ENCODE results near the gene TSPOAP1.
"Not testable (repeated sequence)": the region's sequence is repeated elsewhere in the genome, so short reads cannot be mapped to it uniquely, and the experiment has no call there.

Gene TSPOAP1

DNA sequence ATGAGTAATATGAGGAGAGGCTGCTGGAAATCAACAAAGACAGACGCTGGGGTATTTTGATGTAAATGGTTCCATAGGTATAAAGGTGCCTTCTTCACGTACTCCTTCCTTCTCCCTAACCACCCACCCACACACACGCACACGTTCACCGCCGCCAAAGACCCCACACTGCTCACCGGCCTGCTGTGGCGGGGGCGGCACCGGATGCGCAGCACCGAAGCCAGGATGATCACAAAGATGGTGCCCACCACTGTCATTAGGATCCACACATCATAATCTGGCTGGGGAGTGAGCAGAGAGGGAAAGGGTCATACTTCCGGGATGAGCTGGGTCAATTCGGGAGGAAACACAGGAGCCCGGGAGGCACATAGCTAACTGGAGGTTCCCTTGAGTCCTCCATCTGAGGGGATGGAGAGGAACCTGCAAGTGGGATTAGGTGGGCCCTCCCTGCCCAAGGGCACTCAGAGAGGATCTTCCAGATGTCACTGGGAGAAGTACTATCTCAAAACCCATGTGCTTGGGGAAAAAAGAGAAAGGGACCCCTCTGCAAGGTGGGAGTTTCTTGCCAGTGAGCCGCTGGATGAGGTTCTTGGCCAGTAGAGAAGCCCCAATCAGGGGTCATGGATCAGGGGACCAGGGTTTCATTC is 33.9 kb upstream of the TSPOAP1 start:
- DNase-seq (ENCODE audit: low read depth in 2 of 3, low spot score in 1 of 3): no peak

DNA sequence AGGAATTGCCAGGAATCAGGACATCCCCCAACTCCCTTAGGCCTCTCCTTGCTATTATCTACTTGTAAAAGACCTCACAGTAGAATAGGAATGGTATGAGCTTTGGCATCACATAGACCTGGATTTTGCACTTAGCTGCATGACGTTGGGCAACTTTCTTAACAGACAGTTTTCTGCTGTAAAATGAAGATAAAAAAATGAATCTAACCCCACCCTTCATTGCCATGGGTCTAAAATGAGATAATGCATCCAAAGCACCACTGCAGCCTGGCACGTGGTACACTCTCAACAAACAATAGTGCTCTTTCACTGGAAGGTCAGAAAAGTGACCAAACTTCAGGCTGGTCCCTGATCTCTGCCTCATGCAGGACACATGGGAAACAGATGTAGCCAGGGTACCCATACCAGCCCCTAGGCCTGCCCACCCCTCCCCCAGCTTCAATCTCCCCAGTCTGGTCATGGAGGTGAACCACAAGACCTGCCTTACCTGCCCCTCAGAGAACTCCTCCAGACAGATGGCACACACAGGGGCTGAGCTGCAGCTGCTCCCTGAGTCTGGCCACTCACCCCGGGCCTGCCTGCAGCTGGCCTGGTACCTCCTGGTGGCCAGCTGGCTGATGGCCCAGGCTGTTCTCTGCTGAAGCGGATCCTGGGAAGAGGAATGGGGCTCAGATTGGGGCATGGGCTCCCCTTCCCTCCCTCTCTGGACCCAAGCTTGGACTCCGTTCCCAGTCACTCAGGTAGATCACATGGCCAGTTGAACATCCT is 31.9 kb upstream of the TSPOAP1 start:
- DNase-seq (ENCODE audit: low read depth in 2 of 3, low spot score in 1 of 3): no peak

DNA sequence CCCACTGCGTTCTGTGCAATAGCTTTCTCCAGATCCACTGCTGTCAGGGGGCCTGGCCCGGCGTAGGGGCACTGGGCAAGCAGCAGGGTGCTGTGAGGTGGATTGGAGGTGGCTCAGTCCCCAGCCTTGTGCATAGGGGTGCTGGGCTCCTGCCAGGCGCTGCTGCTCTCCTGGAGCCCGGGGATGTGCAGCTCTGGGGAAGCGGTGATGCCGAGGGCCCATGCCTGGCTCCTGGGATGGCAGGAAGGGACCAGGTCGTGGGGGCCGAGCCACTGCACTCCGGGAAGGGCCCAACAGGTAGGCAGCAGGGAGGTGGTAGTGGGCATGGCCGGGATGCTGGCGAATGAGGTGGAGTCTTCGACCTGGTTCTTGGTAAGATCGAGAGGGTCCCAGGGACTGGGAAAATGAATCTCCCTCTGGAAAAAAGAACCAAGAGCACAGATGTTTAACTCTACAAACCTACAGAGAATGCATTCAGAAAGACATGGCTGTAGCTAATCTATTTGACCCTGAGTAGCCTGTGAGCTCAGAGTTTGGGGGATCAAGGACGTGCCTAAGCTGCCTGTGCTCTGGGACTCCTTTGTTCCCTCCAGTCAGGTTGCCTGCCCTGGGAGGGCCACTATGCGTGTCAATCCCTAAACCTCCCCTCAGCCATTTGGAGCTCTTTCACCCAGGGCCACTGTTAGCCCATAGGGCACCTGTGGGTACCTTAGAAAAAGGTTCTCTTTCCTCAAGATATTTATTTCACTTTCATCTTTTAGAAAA is 30.0 kb upstream of the TSPOAP1 start:
- DNase-seq (ENCODE audit: low read depth in 2 of 3, low spot score in 1 of 3): no peak

DNA sequence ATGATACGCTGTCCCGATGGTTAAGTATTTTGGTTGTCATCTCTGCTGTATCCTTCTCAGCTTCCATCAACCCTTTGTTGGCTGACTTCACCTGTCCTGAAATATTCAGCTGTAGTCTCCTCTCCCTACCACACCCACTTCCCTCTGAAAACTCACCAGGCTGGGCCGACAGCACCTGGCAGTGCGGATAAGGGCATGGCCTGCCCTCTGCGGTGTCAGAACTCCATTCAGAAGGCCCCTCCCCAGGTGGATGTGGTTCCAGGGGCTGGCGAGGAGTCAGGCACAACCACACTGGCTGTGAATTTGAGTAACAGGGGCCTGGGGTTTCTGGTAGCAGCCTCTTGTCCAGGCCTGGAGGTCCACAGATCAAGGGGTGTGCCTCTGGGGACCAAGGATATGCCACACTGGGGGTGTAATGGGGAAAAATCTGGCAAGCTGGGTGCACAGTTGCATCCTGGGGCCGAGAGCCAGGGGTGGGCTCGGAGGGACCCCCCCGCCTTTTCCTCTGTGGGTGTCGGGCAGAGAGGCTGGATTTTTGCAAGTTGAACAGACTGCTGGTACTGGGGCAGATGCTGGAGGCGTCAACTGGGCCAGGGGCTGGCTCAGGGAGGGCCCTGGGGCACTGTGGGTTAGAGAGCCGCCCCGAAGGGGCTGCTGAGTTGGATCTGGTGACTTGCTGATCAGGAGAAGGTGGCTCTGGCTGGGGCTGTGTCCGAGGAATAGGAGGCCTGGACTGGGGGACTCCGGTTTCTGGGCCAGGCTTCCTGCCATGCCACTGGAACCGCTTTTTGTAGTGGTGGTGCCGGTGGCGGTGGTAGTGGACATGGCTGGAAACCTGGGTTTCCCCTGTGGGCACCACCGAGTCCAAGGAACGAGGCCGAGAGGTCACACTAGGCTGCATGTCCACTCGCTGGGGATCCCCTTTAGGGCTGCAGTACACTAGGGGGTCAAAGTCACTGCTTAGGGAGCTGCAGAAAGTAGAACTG is 29.0 kb upstream of the TSPOAP1 start:
- DNase-seq (ENCODE audit: low read depth in 2 of 3, low spot score in 1 of 3): no peak

DNA sequence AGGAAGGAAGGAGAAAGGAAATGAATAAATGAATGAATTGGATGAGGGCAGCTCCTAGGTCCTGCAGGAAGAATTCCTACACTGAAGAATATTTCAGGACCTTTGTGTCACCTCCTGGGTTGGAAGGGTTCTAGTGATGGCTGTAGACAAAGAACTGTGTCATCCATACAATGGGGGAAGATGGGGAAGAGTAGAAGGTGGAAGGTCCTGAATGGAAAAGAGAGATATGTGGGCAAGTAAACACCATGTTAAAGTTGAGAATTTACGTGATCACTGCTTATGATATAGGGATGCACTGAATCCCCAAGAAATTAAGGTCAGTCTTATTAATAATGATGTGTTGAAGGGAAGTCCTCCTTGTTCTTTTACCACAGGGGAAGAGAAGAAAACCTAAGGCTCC is 27.6 kb upstream of the TSPOAP1 start:
- DNase-seq (ENCODE audit: low read depth in 2 of 3, low spot score in 1 of 3): no peak

DNA sequence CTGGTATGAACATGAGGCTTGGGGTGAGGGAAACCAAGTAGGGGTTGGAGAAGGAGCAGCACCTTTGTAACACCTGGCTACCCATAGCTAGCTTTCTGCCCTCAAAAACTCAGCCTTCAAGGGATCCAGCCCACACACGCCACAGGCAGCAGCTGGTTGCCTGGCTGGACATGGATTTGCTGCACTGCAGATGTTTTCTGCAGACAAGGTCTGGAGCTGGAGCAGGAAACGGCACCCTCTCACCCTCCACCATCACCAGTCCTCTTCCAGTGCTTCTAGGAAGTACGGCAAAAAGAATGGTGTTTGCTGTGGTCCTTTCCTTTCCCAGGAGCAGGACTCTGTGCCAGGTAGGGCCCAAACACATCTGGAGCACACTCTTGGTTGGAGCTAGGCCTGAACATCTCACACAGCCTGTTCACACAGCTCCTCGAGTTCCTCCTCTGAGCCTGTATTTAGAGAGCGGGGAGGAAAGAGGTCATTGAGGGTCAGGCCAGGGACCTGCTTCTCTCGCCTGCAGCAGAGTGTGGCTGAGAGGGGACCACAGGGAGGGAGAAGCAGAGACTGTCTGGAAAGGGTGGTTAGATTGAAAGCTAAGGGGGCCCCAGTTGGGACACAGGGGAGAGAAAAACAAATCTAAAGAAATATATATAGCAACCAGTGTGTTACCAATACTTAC is 26.1 kb upstream of the TSPOAP1 start:
- DNase-seq (ENCODE audit: low read depth in 2 of 3, low spot score in 1 of 3): no peak

DNA sequence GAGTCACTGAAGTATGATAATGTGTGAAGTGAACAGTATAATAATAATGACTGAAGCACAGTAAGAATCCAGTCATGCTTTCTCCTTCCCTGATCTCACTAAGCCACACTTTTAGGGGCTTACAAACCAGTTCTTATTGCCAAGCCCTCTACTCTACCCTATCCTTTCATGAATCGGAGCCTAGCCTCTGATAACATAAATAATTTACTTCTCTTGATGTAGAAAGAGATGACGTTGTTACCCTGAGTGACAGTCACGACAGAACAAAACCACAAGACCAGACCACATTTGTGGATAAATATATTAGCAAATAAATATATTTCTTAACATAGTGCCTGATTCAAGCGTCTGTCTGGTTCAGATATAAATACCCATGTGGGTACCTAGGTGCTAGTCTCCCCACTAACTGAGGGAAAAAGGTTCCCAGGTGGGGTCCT is 24.8 kb upstream of the TSPOAP1 start:
- no peak for DNase-seq (ENCODE audit: low read depth in 2 of 3, low spot score in 1 of 3)

DNA sequence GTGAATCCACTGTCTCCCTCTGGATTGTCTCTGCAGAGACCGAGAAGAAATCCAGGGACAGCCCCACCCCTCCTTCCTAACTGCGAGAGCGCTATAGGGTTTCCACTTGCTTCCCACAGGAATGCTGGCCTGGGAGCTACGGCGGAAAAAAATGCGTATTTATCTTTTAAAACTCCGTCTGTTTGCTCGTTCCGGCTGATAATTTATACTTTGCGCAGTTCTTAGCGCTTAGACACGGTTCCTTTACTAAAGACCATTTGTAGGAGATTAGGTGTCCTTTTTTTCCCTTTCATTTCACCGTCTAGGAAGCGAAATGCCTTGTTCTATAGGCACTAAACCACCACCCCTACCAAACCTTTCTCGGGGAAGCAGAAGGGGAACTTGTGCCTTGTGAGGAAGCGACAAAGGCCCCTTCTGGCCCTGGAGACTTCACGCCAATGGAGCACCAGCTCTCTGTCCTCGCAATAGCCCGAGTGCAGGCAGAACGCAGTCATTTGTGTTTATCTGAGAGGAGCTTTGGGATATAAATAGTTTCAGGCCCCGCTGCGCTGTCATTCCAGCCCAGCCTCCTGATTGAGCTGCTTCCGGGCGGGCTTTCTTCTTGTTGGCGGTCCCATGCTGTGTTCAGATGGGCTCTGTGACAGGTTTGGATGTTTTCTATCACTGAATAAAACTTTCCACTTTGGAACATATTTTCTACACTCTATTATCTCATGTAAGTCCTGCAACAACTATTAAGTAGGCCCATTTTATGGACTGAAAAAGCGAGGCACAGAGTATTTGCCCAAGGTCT is 24.2 kb upstream of the TSPOAP1 start:
- DNase-seq (ENCODE audit: low read depth in 2 of 3, low spot score in 1 of 3): no peak

DNA sequence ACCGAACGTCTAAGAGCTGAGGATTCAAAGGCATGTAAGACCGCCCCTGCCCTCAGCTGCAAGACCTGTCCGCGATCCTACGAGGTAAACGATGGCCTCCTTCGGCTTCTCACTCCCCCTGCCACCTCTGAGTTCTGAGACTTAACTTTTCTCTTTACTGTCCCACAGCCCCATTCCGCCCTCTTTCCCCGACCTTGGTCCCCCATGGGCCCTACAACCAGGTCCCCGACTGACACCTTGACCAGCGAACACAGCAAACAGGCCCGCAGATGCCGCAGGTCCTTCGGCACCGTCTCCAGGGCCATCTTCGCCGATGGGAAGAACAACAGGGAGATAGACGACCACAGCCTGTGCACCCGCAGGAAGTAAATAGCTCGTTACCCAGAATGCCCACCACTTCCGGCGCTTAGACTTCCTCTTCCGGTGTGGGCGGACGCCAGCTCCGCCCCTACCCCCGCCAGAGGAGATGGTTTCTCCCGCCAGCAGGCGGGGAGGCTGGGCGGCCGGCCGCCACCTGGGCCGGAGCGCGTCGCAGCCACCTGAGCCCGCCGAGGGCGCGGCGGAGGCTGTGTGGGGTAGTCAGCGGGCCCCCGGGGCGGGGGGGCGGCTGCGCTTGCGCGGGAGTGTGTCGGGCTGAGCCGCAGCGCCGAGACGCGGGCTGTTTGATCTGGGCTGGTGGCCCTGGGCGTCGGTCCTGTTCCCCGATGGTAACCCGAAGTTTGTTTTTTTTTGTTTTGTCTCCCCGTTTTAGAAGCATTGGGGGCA is 23.4 kb upstream of the TSPOAP1 start, which contains the start of gene SUPT4H1:
Gene SUPT4H1, minus strand, starts transcription at position 371 of the 765 bp plus-strand sequence. Its CDS starts 66 bp downstream, at position 305.
- DNase-seq (ENCODE audit: low read depth in 2 of 3, low spot score in 1 of 3): peak; percentile 84 to 88 (median 86)

DNA sequence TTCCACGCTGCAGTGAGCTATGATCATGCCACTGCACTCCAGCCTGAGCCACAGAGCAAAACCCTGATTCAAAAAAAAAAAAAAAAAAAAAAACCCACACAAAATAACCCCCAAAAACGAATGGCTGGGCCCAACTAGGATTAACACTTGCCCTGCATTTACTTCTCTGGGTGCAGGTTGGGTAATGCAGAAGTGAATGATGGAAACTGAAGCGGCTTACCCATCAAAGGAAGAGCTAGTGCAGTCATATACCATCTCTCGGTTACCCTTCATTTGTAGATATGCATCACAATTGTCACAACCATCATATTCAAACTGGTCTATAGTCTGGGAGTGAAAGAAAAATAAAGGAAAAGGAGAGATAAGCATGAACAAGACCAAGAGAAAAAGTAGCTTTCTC is 22.6 kb upstream of the TSPOAP1 start:
- no peak for DNase-seq (ENCODE audit: low read depth in 2 of 3, low spot score in 1 of 3)

DNA sequence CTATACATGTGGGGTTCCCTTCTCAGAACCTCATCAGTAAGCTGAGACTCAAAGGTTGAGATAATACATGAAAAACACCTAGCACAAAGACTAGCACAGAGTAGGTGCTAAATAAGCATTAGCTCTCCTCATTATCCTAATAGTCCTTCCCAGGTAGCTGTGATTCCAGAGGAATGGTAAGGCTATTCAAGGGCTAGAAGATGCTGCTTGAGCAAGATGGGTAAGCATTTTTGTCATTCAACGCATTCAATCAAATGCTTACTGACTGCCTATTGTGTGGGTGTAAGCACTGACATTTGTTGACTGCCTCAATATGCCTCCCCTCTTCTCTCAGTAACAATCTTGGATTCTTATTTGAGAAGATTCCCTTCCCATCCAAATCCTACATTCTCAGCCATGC is 19.4 kb upstream of the TSPOAP1 start:
- no peak for DNase-seq (ENCODE audit: low read depth in 2 of 3, low spot score in 1 of 3)

DNA sequence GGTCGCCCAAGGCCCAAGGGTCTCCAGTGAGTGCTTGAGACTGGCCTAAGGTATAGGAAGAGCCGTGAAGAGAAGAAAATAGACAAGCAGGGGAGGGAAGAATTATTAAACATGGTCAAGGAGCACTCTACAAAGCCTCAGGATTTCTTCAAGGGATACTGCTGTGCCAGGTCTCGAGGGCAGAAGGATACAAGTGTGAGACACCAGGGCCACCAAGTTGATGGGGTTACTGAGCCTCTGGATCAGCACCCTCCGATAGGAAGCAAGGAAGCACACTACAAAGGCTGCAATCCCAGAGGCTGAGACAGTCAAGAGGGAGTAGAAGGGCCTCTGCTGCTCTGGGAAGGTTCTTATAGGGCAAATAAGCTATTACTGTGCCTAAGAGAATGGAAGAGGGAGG is 16.9 kb upstream of the TSPOAP1 start:
- DNase-seq (ENCODE audit: low read depth in 2 of 3, low spot score in 1 of 3): no peak

DNA sequence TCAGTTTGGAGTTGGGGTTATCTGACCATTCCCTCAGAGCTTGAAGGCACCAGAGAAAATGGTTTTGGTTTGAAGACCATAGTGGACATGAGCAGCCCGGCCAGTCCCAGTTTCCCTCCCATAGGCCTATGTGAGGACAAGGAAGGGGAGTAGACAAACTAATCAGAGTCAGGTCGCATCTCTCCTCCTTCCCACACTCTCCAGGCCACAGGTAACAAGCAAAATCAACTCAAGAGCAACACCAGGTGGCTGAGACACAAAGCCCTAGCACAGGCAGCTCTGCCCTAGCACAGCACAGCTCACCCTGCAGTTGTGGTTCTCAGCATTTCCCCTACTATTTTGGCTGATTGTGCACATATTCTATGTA is 16.2 kb upstream of the TSPOAP1 start:
- peak in 1 of 3 donors; percentile 40 for DNase-seq (ENCODE audit: low read depth in 2 of 3, low spot score in 1 of 3)

DNA sequence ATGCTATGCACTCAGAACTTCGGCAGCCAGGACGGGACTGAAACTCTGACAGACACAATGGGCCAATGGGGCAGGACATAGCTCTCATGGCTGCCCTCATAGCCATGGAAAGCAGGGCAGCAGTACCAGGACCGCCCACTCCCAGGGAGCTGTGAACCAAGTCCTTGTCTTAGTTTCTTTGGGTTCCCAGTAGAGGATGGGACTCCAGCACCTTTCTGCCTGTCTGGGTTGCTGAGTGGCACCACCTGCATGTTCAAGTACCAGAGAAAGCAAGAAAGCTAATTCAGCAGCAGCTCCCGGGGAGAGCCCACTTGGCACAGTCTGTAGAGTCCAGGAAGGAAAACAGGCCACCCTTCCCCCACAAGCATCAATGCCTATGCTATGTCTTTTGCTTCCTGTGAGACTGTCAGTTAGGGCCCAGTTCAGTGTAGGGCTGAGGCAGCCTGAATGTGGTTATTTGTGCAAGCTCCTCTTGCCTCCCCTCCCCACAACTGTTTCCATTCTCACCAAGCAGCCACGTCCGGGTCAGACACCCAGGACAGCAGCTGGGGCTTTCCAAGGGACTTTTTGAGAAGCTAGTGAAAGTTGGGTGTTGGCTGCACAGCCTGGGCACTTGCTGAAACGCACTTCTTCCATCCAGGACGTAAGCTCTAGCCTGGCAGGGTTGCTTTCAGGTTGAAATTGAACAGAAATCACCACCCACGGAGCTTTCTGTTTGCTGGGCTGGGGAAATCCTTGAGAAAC is 15.6 kb upstream of the TSPOAP1 start:
- DNase-seq (ENCODE audit: low read depth in 2 of 3, low spot score in 1 of 3): peak; percentile 84 to 94 (median 85)

DNA sequence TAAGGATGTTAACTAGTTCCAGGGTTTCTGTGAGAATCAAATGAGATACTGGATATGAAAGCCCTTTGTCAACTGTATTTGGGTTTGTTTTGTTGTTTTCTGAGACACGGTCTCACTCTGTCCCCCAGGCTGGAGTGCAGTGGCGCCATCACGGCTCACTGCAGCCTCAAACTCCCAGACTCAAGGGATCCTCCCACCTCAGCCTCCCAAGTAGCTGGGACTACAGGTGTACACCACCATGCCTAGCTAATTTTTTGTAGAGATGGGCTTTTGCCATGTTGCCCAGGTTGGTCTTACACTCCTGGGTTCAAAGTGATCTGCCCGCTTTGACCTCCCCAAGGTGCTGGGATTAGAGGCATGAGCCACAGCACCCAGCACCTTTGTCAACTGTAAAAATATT is 14.5 kb upstream of the TSPOAP1 start:
- no peak for DNase-seq (ENCODE audit: low read depth in 2 of 3, low spot score in 1 of 3)

DNA sequence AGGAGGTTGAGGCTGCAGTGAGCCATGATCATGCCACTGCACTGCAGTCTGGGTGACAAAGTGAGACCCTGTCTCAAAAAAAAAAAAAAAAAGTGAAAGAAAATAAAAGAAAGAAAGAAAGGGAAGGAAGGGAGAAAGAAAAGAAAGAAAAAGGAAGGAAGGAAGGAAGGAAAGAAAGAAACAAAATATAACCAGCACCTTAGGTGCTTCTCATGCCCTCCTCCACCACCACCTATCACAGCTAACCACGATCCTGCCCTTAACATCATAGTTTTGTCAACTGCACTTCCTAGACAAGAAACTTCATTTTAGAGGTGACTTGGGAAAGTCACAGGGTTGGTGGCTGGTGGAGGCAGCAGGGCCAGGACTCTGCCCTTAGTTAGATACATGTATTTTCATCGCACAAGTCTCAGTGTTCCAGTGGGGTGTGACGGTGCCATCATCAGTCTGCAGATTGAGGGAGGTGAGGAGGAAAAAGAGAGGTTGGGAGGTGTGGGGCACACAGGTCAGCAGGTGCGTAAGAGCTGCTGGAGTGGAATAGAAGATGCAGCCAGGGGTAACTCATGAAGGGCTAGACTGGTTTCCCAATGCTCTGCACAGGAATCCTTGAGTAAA is 13.4 kb upstream of the TSPOAP1 start:
- DNase-seq (ENCODE audit: low read depth in 2 of 3, low spot score in 1 of 3): no peak

DNA sequence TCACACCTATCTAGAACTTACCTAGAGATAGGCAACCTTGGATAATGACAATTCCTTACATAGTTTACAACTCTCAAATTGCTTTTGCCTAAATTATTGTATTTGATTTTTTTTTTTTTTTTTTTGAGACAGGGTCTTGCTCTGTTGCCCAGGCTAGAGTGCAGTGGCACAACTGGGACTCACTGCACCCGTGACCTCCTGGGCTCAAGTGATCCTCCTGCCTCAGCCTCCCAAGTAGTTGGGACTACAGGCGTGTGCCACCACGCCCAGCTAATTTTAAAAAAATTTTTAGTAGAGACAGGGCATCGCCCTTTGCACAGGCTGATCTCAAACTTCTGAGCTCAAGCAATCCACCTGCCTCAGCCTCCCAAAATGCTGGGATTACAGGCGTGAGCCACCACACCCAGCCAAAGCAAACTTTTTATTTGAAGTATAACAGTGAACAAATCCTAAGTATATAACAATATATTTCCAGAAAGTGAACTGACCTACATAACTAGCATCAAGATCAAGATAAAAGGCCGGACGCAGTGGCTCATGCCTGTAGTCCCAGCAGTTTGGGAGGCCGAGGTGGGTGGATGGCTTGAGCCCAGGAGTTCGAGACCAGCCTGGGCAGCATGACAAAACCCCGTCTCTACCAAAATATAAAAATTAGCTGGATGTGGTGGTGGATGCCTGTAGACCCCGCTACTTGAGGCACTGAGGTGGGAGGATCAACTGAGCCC is 12.7 kb upstream of the TSPOAP1 start:
- DNase-seq (ENCODE audit: low read depth in 2 of 3, low spot score in 1 of 3): not testable (repeated sequence)

All from stimulated activated CD4-positive, alpha-beta T cell treated with anti-CD3 and anti-CD28 coated beads, Interleukin-12 subunit alpha, Interleukin-12 subunit beta, amount 100 ng/mL, for 48 hours (primary cell).